Mucosa of rectum (tissue), 2 donors: ENCODE measurements around the gene KRT39.
"Not testable (repeated sequence)": the region's sequence is repeated elsewhere in the genome, so short reads cannot be mapped to it uniquely, and the experiment has no call there.

Experiments
- H3K27ac ChIP-seq, 2 donors: one replicate each; pipeline ENCODE4 v1.7.0; 2013; ENCODE audit warnings: inconsistent platforms in 2 of 2, low read depth in 2 of 2, low read length in 2 of 2
- H3K27me3 ChIP-seq, 2 donors: one replicate each; pipeline ENCODE4 v1.7.0; 2013; ENCODE audit warnings: low read length in 2 of 2; ENCODE audit not compliant: control insufficient read depth in 2 of 2, insufficient read depth in 2 of 2
- H3K36me3 ChIP-seq, 2 donors: one replicate each; pipeline ENCODE4 v1.7.0; 2013; ENCODE audit warnings: low read length in 2 of 2; ENCODE audit not compliant: control insufficient read depth in 2 of 2, insufficient read depth in 2 of 2
- H3K4me1 ChIP-seq, 2 donors: one replicate each; pipeline ENCODE4 v1.7.0; 2013; ENCODE audit warnings: low read length in 2 of 2, mild to moderate bottlenecking in 1 of 2; ENCODE audit not compliant: control insufficient read depth in 2 of 2, insufficient read depth in 2 of 2
- H3K4me3 ChIP-seq, 2 donors: one replicate each; pipeline ENCODE4 v1.7.0; 2013; ENCODE audit warnings: low read length in 2 of 2
- H3K9ac ChIP-seq, 2 donors: one replicate each; pipeline ENCODE4 v1.7.0; 2013; ENCODE audit warnings: low read length in 2 of 2, low read depth in 1 of 2, mild to moderate bottlenecking in 1 of 2
- H3K9me3 ChIP-seq, 2 donors: one replicate each; pipeline ENCODE4 v1.7.0; 2013; ENCODE audit warnings: low read length in 2 of 2; ENCODE audit not compliant: control insufficient read depth in 2 of 2
- donor health status: healthy.
- donor health status: Normal muscosa, but diverticular disease.

KRT39 gene

GRCh38 chr17:41003926-41004325 lies 37.2 kb upstream of the KRT39 start:
- no peaks in the 10 kb centered on the region for H3K36me3 ChIP-seq
- no peaks in the 10 kb centered on the region for H3K4me1 ChIP-seq
- peaks cover 3% of the 10 kb centered on the region in 2 donors for H3K27me3 ChIP-seq
- H3K9me3 ChIP-seq, result no peaks in the 10 kb centered on the region
- H3K9ac ChIP-seq, result no peak overlapping the region
- H3K27ac ChIP-seq, result no peak overlapping the region
- H3K4me3 ChIP-seq, result no peak overlapping the region

DNA sequence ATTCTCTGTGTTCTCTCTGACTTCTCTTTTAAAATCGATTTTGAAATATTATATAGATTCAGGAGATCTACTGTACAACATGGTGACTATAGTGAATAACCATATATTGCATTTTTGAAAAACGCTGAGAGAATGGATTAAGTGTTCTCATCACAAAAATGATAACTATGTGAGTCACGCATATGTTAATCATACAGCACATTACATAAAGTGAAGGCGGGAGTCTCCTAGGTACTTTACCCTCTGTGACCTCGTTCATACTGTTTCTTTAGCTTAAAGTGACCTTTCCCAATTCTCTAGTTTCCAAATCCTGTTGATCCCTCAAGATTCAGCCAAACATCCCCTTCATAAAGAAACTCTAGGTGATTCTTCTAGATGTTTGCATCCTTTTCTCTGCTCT lies 36.1 kb upstream of the KRT39 start:
- Histone ChIP-seq H3K36me3 (no peaks in the 10 kb centered on the region), H3K9ac (no peak overlapping the region), H3K4me3 (no peak overlapping the region), H3K27me3 (peaks cover 3% of the 10 kb centered on the region in 2 donors), H3K9me3 (no peaks in the 10 kb centered on the region), H3K27ac (no peak overlapping the region), H3K4me1 (no peaks in the 10 kb centered on the region)

GRCh38 chr17:41001795-41002194 lies 35.0 kb upstream of the KRT39 start:
- Histone ChIP-seq H3K9ac (no peak overlapping the region), H3K36me3 (no peaks in the 10 kb centered on the region), H3K4me3 (no peak overlapping the region), H3K27me3 (peaks cover 3% of the 10 kb centered on the region in 2 donors), H3K27ac (no peak overlapping the region), H3K9me3 (no peaks in the 10 kb centered on the region), H3K4me1 (no peaks in the 10 kb centered on the region)

- not testable (repeated sequence) for H3K27me3 ChIP-seq, H3K9me3 ChIP-seq, H3K27ac ChIP-seq, H3K4me1 ChIP-seq, H3K36me3 ChIP-seq, H3K4me3 ChIP-seq, H3K9ac ChIP-seq
Measured at GRCh38 chr17:40999563-40999962, 32.8 kb upstream of the KRT39 start, which contains the start of gene KRTAP3-2. Gene KRTAP3-2 (minus strand): TSS chr17:40999906. CDS start chr17:40999853, 53 bp downstream.

- Histone ChIP-seq H3K9ac (no peak overlapping the region), H3K27ac (no peak overlapping the region), H3K4me3 (no peak overlapping the region), H3K4me1 (no peaks in the 10 kb centered on the region), H3K9me3 (no peaks in the 10 kb centered on the region), H3K36me3 (no peaks in the 10 kb centered on the region), H3K27me3 (peaks cover 0 to 3% of the 10 kb centered on the region in 2 donors)
Measured at GRCh38 chr17:40997361-40997760, 30.6 kb upstream of the KRT39 start.

DNA sequence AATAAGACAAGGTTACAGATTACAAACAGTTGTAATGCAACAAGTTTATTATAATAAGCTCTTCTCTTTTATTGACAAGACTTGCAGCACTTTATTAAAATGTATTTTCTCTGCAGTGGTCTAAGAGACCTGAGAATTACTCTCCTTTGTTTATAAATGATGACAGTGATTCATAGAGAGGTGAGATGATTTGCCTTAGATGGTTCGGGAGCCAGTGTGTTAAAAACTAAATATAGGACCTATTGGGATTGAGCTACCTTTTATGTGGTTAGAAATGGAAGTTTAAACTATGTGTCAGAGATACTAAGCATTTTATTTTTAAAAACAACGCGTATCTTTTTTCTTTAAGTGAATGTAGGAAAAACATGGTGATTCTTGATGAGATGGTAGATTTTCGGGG lies 30.1 kb upstream of the KRT39 start:
- peaks cover 0 to 3% of the 10 kb centered on the region in 2 donors for H3K27me3 ChIP-seq
- H3K36me3 ChIP-seq, result no peaks in the 10 kb centered on the region
- no peaks in the 10 kb centered on the region for H3K9me3 ChIP-seq
- H3K27ac ChIP-seq, result no peak overlapping the region
- H3K4me1 ChIP-seq, result no peaks in the 10 kb centered on the region
- no peak overlapping the region for H3K9ac ChIP-seq
- H3K4me3 ChIP-seq, result no peak overlapping the region

DNA sequence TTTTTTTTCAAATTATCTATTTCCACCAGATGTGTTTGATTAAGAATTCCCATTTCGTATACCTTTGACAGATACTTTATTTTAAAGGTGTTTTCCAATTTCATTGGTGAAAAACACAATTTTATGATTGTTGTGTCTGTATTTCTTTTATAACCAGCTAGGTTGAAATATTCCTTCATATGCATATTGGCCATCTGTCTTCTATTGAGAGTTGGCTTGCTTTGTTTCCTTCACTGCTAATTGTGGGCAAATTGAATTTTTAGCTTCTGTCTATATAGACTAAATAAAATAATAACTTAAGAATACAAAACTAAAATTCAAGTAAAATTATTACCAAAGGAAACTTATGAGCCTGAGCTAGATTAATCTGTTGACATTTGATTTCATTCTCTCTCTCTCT lies 28.4 kb upstream of the KRT39 start:
- H3K36me3 ChIP-seq, result no peaks in the 10 kb centered on the region
- H3K4me3 ChIP-seq, result no peak overlapping the region
- no peak overlapping the region for H3K27ac ChIP-seq
- no peak overlapping the region for H3K9ac ChIP-seq
- no peaks in the 10 kb centered on the region for H3K9me3 ChIP-seq
- H3K27me3 ChIP-seq, result no peaks in the 10 kb centered on the region
- H3K4me1 ChIP-seq, result no peaks in the 10 kb centered on the region

- Histone ChIP-seq H3K27ac (no peak within 1 kb of the TSS), H3K9me3 (no peaks in the 10 kb centered on the region), H3K4me1 (no peaks in the 10 kb centered on the region), H3K9ac (no peak within 1 kb of the TSS), H3K36me3 (no peaks in the 10 kb centered on the region), H3K27me3 (no peaks in the 10 kb centered on the region), H3K4me3 (no peak within 1 kb of the TSS)
Measured at GRCh38 chr17:40993839-40994238, 27.1 kb upstream of the KRT39 start, which contains the start of gene KRTAP3-3. Gene KRTAP3-3 (minus strand): TSS chr17:40994164. CDS start chr17:40994097, 67 bp downstream.

DNA sequence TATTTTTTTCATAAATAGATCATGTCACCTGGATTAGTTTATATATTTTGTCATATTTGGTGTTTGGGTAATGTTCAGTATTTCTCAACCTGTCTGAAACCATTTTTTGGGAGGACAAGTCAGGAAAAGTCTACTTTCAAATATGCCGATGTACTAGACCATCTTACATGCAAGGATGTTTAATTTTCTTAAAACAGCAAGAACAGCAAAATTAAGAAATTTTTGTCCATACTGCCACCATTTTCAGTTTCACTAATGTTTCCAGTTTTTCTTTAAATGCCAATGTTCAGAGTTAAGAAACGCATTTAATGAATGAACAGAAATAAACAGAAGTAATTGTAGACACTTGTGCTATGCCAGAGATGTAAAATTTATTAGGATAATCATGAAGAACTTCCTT lies 26.3 kb upstream of the KRT39 start:
- Histone ChIP-seq H3K9me3 (no peaks in the 10 kb centered on the region), H3K4me1 (no peaks in the 10 kb centered on the region), H3K4me3 (no peak overlapping the region), H3K27me3 (no peaks in the 10 kb centered on the region), H3K9ac (no peak overlapping the region), H3K36me3 (no peaks in the 10 kb centered on the region), H3K27ac (no peak overlapping the region)

DNA sequence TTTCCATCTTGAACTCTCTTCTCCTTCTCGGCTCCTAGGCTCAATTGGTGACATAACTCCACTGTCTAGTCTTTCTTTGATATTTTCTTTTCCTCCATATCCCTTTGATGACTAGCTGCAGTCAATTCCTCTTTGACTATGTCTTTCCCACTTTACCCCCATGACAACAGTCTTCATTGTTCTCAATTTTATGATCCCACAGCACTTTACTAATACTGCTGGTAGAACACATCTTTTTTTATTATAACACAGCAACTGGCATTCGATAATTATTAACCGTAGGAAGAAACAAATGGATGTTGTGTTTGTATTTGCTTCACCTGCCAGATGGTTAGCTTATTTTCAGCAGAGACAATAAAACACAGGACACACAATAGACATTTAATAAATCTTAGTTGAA lies 25.9 kb upstream of the KRT39 start:
- Histone ChIP-seq H3K27ac (no peak overlapping the region), H3K9me3 (no peaks in the 10 kb centered on the region), H3K4me1 (no peaks in the 10 kb centered on the region), H3K27me3 (no peaks in the 10 kb centered on the region), H3K9ac (no peak overlapping the region), H3K4me3 (no peak overlapping the region), H3K36me3 (no peaks in the 10 kb centered on the region)

- H3K9me3 ChIP-seq, result no peaks in the 10 kb centered on the region
- no peaks in the 10 kb centered on the region for H3K36me3 ChIP-seq
- H3K9ac ChIP-seq, result no peak overlapping the region
- H3K4me3 ChIP-seq, result no peak overlapping the region
- H3K4me1 ChIP-seq, result no peaks in the 10 kb centered on the region
- peaks cover 0 to 5% of the 10 kb centered on the region in 2 donors for H3K27me3 ChIP-seq
- no peak overlapping the region for H3K27ac ChIP-seq
Measured at GRCh38 chr17:40986920-40987319, 20.2 kb upstream of the KRT39 start.
